Upper lobe of left lung (tissue), 6 donors: ENCODE results near the gene MAMSTR. TPM values are rescaled to one million over a fixed set of nuclear protein-coding genes. Genes with fewer than 3 reads are reported as not detected.

ENCODE experiments used
- ATAC-seq, 2 donors: fragments of 200-7000 bp; cut with Tn5 transposase; one replicate each; pipeline ENCODE4 v1.9.1; 2022; ENCODE audit warnings: mild to moderate bottlenecking in 2 of 2, moderate library complexity in 2 of 2; ENCODE audit not compliant: low FRiP score in 2 of 2
- DNase-seq, 2 donors: peaks; one replicate each; pipeline ENCODE4 v3.0.0-alpha.2; 2019 to 2020
- H3K27ac ChIP-seq, 4 donors: fragments of 200-600 bp; sonication (generic); one replicate each; pipeline ENCODE4 v1.5.1; 2016 to 2019
- H3K27me3 ChIP-seq, 4 donors: fragments of 200-600 bp; sonication (generic); one replicate each; pipeline ENCODE4 v1.5.1; 2017 to 2019
- H3K36me3 ChIP-seq, 4 donors: fragments of 200-600 bp; sonication (generic); one replicate each; pipeline ENCODE4 v1.5.1; 2016 to 2019
- H3K4me1 ChIP-seq, 4 donors: fragments of 200-600 bp; sonication (generic); one replicate each; pipeline ENCODE4 v1.5.1; 2018 to 2019
- H3K4me3 ChIP-seq, 4 donors: fragments of 200-600 bp; sonication (generic); one replicate each; pipeline ENCODE4 v1.5.1; 2017 to 2019; ENCODE audit warnings: mild to moderate bottlenecking in 2 of 4, moderate library complexity in 1 of 4
- H3K9me3 ChIP-seq, 4 donors: fragments of 200-600 bp; sonication (generic); one replicate each; pipeline ENCODE4 v1.5.1; 2018 to 2019
- EP300 ChIP-seq, 4 donors: sonication (generic); formaldehyde crosslinking; IDR thresholded peaks; one replicate each; pipeline ENCODE4 v1.5.1; 2017; ENCODE audit warnings: antibody characterized with exemption in 4 of 4, control low read depth in 2 of 4
- POLR2A ChIP-seq, 4 donors: fragments of 450-650 bp; IDR thresholded peaks; one replicate each; pipeline ENCODE4 v1.5.1; 2016 to 2017; ENCODE audit warnings: antibody characterized with exemption in 4 of 4, mild to moderate bottlenecking in 2 of 4
- POLR2AphosphoS5 ChIP-seq, 2 donors: sonication (generic); formaldehyde crosslinking; IDR thresholded peaks; one replicate each; pipeline ENCODE4 v1.5.1; 2017; ENCODE audit warnings: antibody characterized with exemption in 2 of 2
- WGBS, 2 donors: methylation state at CpG; one replicate each; pipeline ENCODE4 v1.1.5; 2017 to 2018; 5-methylcytosine and 5-hydroxymethylcytosine counted together
- total RNA-seq, 6 donors: library from RNA; depleted of rRNA in 4 of 6; stranded (reverse); fragments of >200 nt in 4 of 6; gene quantifications; one replicate each; pipeline versions ENCODE4 v1.1.0 to v1.2.1, GENCODE V29; 2016 to 2021
- TF ChIP-seq, protein P1 (sequence below), 6 experiments: fragments of 450-650 bp in 4 of 6; fragments of 200-600 bp in 2 of 6; sonication (generic) in 2 of 6; IDR thresholded peaks; one replicate each; pipeline ENCODE4 v1.5.1; 2016 to 2019; ENCODE audit warnings: antibody characterized with exemption in 6 of 6
- donor health status: DM: no; HTN: no; CAD: no; lungs with moderate emphysema.
- donor health status: DM: no; HTN: yes; CAD: no; lungs with severe emphysema.

Gene MAMSTR
- total RNA-seq, 6 donors from 2014 or later = 1.1 to 3.1 (median 1.3) TPM; not detected in 1

- Histone ChIP-seq H3K4me3 (peak overlapping the region in 1 of 4 donors; percentile 59), H3K4me1 (peaks cover 17 to 45% (median 33%) of the 10 kb centered on the region in 4 donors)
- DNase-seq = peak in 1 of 2 donors; percentile 81
Observed at GRCh38 chr19:48750351-48750750, 30.8 kb upstream of the MAMSTR start.

GRCh38 chr19:48749571-48750198, 30.2 kb upstream of the MAMSTR start:
- no peak for DNase-seq
- peaks cover 0 to 11% (median 0%) of the 10 kb centered on the region in 4 donors for H3K27me3 ChIP-seq
- no peak for TF ChIP-seq POLR2A (IDR thresholded peaks at IDR 0.05)
- no peak for TF ChIP-seq EP300 (IDR thresholded peaks at IDR 0.05)
- no peak for TF ChIP-seq POLR2AphosphoS5 (IDR thresholded peaks at IDR 0.05)
- ATAC-seq = no peak
- H3K4me3 ChIP-seq = peak overlapping the region in 1 of 4 donors; percentile 59
- 76 to 77% methylated on average over 4 of the region's 4 CpGs for WGBS, 2 donors
- H3K36me3 ChIP-seq = peaks cover 0 to 31% (median 2%) of the 10 kb centered on the region in 4 donors
- H3K4me1 ChIP-seq = peaks cover 17 to 49% (median 33%) of the 10 kb centered on the region in 4 donors
- no peaks in the 10 kb centered on the region for H3K9me3 ChIP-seq
- H3K27ac ChIP-seq = no peak overlapping the region

More at GRCh38 chr19:48750351-48750750, 30.8 kb upstream of the MAMSTR start:
- Histone ChIP-seq H3K27ac (peak overlapping the region in 1 of 4 donors; percentile 89), H3K9me3 (no peaks in the 10 kb centered on the region), H3K27me3 (peaks cover 0 to 11% (median 0%) of the 10 kb centered on the region in 4 donors), H3K36me3 (peaks cover 0 to 31% (median 2%) of the 10 kb centered on the region in 4 donors)
- TF ChIP-seq EP300 (IDR thresholded peaks at IDR 0.05) (no peak), POLR2A (IDR thresholded peaks at IDR 0.05) (no peak), POLR2AphosphoS5 (IDR thresholded peaks at IDR 0.05) (no peak)
- TF ChIP-seq, protein P1, sequence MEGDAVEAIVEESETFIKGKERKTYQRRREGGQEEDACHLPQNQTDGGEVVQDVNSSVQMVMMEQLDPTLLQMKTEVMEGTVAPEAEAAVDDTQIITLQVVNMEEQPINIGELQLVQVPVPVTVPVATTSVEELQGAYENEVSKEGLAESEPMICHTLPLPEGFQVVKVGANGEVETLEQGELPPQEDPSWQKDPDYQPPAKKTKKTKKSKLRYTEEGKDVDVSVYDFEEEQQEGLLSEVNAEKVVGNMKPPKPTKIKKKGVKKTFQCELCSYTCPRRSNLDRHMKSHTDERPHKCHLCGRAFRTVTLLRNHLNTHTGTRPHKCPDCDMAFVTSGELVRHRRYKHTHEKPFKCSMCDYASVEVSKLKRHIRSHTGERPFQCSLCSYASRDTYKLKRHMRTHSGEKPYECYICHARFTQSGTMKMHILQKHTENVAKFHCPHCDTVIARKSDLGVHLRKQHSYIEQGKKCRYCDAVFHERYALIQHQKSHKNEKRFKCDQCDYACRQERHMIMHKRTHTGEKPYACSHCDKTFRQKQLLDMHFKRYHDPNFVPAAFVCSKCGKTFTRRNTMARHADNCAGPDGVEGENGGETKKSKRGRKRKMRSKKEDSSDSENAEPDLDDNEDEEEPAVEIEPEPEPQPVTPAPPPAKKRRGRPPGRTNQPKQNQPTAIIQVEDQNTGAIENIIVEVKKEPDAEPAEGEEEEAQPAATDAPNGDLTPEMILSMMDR (IDR thresholded peaks at IDR 0.05) = no peak
- whole genome bisulfite sequencing, 2 donors = 86 to 96% methylated on average over 15 to 31 of the region's 31 CpGs
- ATAC-seq = no peak

GRCh38 chr19:48746738-48747575, 27.4 kb upstream of the MAMSTR start, which contains the start of gene IZUMO1:
IZUMO1 (minus strand) TSS chr19:48746909; CDS start chr19:48745859, 1,050 bp downstream.
- peak within 1 kb of the TSS in 3 of 4 donors; percentile 38 to 46 (median 42) for H3K4me3 ChIP-seq
- peak; percentile 65 to 91 for ATAC-seq
- DNase-seq = peak; percentile 80 to 87
- H3K4me1 ChIP-seq = peaks cover 7 to 38% (median 18%) of the 10 kb centered on the region in 4 donors
- H3K27me3 ChIP-seq = no peaks in the 10 kb centered on the region
- TF ChIP-seq, protein P1 (IDR thresholded peaks at IDR 0.05) = no peak
- TF ChIP-seq POLR2AphosphoS5 (IDR thresholded peaks at IDR 0.05) (no peak), POLR2A (IDR thresholded peaks at IDR 0.05) (no peak), EP300 (IDR thresholded peaks at IDR 0.05) (no peak)
- H3K9me3 ChIP-seq = no peaks in the 10 kb centered on the region
- WGBS, 2 donors = 31 to 32% methylated on average over 28 to 31 of the region's 31 CpGs
- peaks cover 0 to 31% (median 2%) of the 10 kb centered on the region in 4 donors for H3K36me3 ChIP-seq
- peak within 1 kb of the TSS in 2 of 4 donors; percentile 66 to 70 for H3K27ac ChIP-seq

DNA sequence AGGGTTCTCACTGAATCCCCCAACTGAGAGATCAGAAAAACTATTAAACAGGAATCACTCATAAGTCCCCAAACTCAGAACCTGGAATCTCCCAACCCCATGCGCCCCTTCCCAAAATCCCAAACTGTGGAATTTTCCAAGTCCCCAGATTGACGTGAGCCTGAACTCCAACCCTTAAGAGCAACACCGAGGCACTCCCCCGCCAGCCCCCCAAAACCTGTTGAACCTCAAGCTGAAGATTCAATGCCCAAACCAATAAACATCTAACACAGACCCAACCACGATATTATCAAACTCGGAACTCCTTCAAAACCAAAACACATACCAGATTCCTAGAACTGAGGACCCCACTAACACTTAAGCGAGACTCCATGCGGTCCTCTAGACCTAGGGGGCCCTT, 26.6 kb upstream of the MAMSTR start:
- H3K9me3 ChIP-seq = no peaks in the 10 kb centered on the region
- 82% methylated on average over 8 of the region's 8 CpGs for WGBS, 2 donors
- DNase-seq (no peak), ATAC-seq (no peak)
- peaks cover 5 to 44% (median 18%) of the 10 kb centered on the region in 4 donors for H3K4me1 ChIP-seq
- no peaks in the 10 kb centered on the region for H3K27me3 ChIP-seq
- no peak for TF ChIP-seq POLR2A (IDR thresholded peaks at IDR 0.05)
- TF ChIP-seq POLR2AphosphoS5 (IDR thresholded peaks at IDR 0.05) = no peak
- TF ChIP-seq, protein P1 (IDR thresholded peaks at IDR 0.05) = no peak
- TF ChIP-seq EP300 (IDR thresholded peaks at IDR 0.05) = no peak
- no peak overlapping the region for H3K4me3 ChIP-seq
- H3K27ac ChIP-seq = no peak overlapping the region
- H3K36me3 ChIP-seq = peaks cover 0 to 27% (median 2%) of the 10 kb centered on the region in 4 donors
